Activated CD8-positive, alpha-beta memory T cell treated with anti-CD3 and anti-CD28 coated beads for 1 hour (primary cell): Measurements from ENCODE around the gene PNKD.
"Not testable (repeated sequence)": the region's sequence is repeated elsewhere in the genome, so short reads cannot be mapped to it uniquely, and the experiment has no call there.

ENCODE experiments used
- DNase-seq, 2 donors: peaks; one replicate each; pipeline ENCODE4 v3.0.0-alpha.2; 2020; ENCODE audit warnings: low read depth in 1 of 2; ENCODE audit errors: extremely low read depth in 1 of 2

PNKD gene

DNA sequence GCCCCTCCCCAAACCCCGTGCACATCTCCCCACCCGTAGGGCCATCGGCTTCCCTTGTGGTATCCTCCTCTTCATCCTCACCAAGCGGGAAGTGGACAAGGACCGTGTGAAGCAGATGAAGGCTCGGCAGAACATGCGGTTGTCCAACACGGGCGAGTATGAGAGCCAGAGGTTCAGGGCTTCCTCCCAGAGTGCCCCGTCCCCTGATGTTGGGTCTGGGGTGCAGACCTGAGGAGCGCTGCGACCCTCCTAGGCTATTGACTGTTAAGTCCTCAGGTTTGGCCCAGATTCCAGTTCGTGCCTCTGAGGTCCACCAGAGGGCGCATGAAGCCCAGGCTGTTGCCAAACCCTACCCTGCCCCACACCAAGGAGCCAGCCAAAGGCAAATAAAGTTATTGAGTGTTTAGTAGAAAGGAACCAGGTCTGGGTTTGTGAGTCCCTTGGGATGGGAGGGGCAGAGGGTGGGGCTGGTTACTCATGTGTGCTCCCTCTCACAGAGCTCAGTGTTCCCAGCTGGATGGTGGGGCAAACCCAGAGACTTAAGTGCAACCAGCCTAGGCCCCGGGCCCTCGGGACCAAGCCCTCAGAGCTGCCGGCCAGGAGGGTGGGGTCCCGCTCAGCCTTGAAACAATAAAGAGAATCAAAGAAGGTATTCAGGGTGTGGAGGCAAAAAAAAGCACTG lies 2.4 kb downstream of the PNKD start:
- DNase-seq = peak; percentile 59 to 66

DNA sequence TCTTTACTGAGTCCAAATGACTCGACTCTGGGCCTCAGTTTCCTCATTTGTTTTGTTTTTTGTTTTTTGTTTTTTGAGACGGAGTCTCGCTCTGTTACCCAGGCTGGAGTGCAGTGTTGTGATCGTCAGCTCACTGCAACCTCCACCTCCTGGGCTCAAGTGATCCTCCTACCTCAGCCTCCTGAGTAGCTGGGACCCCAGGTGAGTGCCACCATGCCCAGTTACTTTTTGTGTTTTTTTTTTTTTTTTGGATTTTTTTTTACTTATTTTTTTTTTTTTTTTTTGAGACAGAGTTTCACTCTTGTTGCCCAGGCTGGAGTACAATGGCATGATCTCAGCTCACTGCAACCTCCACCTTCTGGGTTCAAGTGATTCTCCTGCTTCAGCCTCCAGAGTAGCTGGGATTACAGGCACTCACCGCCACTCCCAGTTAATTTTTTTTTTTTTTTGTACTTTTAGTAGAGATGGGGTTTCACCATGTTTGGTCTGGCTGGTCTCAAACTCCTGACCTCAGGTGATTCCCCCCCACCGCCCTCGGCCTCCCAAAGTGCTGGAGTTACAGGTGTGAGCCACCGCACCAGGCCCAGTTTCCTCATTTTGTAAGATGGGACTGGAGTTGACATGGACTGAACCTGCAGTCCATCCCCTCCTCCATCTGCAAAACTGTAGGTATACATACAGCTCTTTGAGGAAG lies 3.0 kb downstream of the PNKD start:
- not testable (repeated sequence) for DNase-seq

- DNase-seq = no peak
These were observed 3.6 kb downstream of the PNKD start for GRCh38 chr2:218273908-218274249.

DNA sequence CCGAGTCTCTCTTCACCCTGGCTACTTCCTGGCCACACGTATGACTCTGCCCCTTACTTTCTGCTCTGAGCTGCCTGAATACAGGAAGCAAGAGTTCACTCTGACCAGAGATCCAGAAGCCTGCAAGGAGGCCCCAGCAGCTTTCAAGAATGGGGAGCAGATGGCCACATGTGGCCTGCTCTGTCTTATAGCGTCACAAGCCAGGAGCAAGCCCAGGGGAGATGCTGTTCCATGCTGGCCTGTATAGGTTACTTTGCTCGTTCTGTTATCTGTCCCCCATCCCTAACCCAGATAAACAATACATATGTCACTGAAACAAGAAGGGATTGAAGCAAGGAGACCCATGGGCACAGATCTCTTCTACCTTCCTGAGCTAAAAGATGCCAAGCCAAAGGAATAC lies 4.3 kb downstream of the PNKD start:
- DNase-seq = no peak

GRCh38 chr2:218275371-218276072 lies 5.2 kb downstream of the PNKD start:
- no peak for DNase-seq

DNA sequence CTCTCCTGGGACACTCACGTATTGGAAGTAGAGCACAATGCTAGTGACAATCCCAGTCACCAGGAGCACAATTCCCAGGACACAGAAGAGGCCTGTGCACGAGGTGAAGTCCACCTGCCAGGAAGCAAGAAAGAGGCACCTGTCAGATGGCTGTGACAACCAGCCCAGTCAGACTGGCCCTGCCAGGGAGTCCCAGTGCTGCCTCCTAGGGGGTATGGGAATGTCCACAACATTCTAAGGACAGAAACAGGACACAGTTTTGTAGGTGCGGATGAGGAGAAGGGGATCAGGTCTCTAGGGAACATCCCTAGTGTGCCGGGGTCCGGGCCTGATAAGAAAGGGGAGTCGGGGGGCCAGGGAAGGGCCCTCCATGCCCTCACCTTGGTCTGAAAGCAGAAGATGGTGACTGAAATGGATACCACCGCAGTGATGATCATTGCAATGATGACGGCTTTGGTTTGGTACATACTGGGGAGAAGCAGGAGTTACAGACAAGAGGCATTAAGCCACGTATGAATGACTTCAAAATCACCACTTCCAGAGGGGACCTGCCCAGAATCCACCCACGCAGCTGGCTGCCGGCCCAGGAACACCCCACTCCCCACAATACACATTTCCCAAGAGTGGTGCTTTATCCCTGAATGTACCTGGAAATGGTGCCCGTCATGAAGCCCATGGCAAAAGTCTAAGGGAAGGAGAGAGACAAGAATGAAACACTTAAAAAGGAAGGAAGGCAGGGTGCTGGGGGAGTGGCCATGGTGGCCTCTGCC lies 6.9 kb downstream of the PNKD start:
- no peak for DNase-seq

DNA sequence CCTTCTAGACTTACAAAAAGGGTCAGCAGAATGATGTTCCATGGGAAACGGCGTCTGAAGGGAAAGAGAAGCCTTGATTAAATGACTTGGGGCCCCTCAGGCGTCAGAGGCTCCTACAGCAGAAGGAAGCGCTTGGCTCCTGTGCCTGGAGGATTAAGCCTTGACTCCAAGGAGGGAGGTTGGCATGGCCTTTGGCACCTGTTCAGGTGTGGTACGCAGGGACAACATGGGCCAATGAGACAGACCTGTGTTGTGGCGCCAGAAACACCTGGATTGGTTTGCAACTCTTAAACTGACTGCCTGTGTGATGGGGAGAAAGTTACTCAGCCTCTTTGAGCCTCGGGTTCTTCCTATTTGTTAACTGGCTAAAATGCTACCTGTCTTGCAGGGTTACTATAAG lies 7.6 kb downstream of the PNKD start:
- DNase-seq = no peak

DNA sequence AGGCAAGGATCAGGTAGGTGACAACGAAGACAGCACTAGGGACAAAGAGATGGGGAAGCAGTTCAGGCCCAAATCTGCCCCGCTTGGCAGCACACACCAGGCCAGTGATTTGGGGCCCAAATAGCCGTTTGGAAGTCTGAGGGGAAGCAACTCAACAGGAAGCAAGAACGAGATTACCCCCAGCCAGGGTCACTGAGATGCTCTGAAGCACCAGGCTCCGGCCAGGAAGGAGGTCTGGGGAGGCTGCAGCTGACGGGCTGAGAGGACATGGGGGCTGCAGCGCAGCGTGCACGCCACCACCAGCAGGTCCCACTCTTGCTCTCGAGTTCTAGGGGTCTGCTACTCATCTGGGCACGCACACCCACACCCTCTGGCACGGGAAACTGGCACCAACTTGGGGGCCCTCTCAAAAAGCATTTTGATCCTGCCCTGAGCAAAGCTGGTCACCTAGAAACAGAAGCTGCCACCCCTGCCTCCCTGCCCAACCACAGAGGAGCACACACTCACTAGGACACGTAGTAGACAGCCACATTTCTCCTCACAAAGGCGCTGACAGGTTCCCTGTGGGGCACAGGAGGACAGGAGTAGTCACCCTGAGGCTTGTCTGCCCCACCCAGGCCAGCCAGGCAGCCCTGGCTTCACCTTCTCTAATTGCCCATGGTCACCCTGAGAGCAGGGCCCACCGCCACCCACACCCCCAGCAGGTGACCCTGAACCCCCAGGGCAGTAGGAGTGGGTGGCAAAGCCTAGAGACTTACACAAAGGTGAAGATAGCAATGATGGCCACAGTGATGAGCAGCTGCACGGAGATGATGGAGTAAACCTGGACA lies 8.4 kb downstream of the PNKD start:
- no peak for DNase-seq

GRCh38 chr2:218280260-218280870 lies 10.0 kb downstream of the PNKD start:
- no peak for DNase-seq

- DNase-seq = no peak
These were observed 11.1 kb downstream of the PNKD start for GRCh38 chr2:218281449-218281848.

DNA sequence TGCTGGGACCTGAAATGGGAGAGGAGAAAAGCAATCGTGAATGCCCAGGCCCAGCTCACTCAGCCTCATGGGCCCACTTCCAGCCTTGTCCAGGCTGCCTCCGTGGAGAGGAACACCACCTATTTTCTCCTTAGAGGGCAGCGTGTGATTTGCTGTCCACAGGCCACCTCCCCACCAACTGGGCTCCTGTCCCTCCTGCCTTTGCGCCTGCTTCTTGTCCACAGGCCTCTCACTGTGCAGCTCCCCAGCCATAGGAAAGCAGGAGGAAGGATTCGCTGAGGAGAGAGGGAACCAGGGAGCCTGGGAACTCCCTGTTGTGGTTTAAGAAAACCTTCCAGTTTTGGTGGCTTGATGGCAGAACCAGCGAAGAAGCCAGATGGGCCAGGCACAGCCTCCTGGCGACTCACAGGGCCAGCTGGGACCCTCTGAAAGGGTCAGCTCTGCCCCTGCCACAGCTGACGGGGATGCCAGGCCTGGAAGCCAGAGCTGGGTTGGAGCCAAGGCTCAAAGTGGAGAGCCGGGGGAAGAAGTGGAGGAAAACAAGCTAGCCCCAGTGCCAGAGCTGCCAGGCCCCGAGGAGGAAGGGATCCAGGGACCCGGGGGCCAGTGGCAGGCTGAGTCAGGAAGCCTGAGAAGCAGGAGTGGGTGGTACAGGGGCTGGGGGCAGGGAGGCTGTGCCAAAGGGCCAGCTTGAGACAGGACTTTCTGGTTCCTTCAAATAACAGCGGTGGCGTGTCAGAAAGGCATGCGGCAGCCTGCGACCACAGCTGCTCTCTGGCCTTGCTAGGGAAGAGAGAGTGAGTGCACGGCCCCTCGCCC lies 12.1 kb downstream of the PNKD start:
- DNase-seq = no peak

- peak in 1 of 2 donors; percentile 31 for DNase-seq
These were observed 13.9 kb downstream of the PNKD start for GRCh38 chr2:218284106-218284811.

DNA sequence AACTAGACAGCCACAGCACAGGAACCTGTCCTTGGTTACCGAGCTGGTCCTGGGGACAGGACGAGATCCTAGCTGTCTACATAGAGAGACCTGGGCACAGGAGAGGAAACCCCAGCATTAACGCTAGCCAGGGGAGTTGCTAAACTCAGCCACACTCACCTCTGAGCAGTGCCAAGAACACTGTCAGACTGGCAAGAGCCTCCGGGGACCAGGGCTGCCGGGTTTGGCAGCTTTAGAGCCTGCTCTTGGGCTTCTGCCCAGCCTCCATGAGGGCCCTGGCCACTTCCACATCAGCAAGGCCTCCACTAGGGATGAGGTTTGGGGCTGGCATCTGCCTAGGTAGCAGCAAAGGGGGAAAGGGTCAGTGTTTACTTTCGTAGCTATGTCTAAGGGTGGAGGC lies 15.3 kb downstream of the PNKD start:
- DNase-seq = no peak

GRCh38 chr2:218286570-218287459 lies 16.5 kb downstream of the PNKD start:
- DNase-seq = peak; percentile 61 to 75

DNA sequence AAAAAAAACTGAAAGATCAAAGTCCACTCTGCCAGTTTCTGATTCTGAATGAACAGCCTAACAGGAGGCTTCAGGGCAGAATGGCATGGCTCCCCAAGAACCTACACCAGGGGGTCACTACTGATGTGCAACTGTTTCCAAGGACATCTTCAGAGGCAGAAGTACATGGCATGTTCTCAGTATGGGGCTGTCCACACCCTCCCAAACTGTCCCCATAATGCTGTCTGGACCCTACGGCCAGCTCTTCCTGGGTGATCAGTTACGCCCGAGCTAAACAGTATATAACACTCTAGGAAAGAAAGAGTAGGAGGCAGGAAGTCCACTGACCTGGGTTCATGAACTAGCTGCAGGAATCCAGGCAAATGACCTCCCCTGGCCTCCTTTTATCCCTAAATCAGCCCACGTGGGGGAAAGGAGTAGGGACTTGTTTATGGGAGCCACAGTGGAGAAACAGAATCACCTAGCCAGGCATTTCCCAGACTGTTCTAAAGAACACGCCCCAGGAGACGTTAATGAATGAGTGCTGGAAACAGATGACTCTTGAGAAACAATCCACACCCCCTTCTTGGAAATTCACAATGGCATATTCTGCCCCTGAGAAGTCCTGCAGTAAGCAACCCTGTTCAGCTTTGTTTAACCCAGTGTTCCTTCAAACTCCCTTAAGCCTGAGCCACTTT lies 19.5 kb downstream of the PNKD start:
- DNase-seq = no peak

GRCh38 chr2:218290316-218291261 lies 20.3 kb downstream of the PNKD start:
- DNase-seq = no peak
